HG03460 (cell line): ENCODE results near the gene GALK1.
A peak's percentile ranks its signal among the peaks of the same experiment; 100 is the strongest.
"Not testable (repeated sequence)": the region's sequence is repeated elsewhere in the genome, so short reads cannot be mapped to it uniquely, and the experiment has no call there.

ENCODE experiments used
- ATAC-seq: cut with Tn5 transposase; IDR thresholded peaks from one replicate; pipeline ENCODE4 v1.9.1; 2021; ENCODE audit not compliant: unreplicated experiment

The GALK1 gene

DNA sequence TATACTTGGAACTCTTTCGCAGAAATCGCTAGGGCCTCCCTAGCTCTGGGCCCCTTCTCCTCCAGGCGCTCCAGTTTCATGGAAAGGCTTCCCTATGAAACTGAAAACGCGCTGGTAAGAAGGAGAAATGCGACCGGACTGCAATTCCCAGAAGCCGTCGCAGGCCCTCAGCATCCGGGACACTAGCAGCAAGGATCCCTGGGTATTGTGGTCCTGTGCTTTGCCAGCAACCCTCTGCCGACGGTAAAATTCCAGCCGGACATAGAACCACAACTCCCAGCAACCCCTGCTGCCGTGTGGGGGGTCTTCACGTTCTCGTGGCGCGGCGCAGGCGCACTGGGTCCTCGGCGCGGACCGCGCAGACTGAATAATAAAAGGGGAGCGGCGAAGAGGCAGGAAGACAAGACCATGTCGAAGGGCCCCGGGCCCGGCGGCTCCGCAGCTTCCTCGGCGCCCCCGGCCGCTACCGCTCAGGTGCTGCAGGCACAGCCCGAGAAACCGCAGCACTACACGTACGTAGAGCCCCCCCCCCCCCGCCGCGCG lies 19.6 kb upstream of the GALK1 start, which contains the start of gene UNK:
UNK (plus strand) TSS at position 334 of the 543 bp plus-strand sequence; CDS start at position 409, 75 bp downstream.
- ATAC-seq = peak; percentile 64

DNA sequence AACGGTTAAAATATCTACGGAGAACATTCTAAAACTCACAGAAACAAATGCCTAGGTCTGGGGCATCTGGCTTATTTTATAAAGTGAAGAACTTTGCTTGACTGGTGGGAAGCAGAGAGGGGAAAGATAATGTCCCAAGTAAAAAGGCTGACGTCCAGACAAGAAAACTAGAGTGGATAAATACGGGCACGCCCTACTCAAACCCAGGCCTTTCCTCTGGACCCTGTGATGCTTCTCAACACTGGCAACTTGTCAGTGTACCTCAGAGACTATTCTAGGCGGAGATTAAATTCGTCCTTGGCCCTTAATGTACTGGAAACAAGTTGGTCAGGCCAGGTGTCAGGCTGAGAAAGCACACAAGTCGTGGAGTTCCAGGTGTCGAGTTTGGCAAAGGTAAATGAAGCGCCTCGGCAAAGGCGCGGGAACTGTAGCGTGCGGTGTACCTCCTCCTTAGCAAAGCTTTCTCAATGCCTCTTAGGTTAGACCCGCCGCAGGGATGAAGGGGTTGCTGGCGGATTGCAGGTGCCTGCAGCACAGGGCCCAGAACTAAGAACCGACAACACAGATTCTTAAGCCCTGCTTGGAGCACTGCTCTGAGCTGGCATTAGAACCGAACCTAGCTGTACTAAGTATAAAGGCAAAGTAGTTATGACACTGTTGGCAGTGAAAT lies 18.9 kb upstream of the GALK1 start:
- no peak for ATAC-seq

DNA sequence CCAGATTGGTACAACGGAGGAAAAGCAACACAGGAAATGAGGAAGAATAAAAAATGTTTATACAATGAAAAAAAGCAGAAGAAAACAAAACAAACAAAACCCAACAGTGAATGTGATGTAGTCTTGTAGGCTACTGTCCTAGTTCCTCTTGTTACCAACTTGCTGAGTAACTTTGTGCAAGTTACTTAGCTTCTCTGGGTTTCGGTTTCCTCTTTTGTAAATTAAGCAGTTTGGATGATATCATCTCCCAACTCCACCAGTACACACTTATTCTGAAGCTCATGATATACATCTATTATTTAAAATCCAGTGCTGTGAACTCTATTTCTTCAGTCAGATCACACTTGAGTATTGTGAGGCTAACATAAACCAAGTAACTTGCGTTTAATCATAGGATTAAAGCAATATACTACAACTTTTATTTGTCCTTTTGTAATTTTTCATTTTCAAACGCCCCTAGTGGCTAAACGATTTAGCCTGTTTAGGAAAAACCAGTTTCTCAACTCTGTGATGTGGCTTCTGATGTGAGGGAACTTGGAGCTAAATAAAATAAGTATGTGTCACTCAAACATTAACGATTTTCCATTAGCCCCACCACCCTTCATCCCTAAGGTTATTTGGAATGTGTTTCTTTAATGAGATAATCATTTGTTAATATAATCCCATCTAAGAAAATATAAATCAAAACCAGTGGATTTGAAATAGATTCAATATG lies 18.2 kb upstream of the GALK1 start:
- no peak for ATAC-seq

DNA sequence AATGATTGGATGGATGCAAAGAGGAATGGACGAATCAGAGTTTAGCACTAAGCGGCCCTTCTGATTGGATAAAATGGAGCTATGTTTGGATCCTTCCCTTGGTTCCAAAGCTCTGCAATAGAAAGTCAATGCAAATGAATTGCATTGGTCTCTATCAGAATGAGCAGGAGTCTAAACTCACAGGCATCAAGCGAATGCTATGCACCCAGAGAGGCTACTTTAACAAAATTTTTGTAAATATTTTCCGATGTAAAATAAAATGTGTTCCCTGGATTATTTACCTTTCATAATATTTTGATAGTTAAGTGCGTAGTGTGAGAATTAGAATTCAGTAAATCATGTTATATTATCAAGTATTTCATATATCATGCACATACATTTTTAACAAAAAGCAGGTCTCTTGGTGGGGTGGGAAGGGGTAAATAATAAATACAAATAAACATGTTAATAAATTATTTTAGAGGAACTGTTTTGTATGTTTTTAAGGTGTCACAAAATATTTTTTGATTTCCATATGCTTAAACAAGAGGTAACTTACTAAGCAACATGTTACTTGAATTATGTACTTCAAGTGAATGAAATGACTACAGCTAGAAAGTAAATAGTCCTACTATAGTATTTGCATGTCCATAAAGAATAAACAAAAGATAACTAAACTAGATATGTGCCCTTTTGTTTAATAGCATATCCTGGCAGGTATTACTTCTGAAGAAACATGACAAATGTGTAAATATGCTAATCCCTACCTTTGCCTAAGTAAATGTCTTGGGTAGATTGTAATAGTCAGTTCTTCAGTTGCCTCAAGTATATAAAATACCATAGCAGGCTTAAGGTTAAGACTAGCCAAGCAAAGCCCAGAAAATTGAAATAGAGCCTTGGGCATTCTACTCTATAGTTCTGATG lies 15.2 kb upstream of the GALK1 start:
- ATAC-seq = no peak

DNA sequence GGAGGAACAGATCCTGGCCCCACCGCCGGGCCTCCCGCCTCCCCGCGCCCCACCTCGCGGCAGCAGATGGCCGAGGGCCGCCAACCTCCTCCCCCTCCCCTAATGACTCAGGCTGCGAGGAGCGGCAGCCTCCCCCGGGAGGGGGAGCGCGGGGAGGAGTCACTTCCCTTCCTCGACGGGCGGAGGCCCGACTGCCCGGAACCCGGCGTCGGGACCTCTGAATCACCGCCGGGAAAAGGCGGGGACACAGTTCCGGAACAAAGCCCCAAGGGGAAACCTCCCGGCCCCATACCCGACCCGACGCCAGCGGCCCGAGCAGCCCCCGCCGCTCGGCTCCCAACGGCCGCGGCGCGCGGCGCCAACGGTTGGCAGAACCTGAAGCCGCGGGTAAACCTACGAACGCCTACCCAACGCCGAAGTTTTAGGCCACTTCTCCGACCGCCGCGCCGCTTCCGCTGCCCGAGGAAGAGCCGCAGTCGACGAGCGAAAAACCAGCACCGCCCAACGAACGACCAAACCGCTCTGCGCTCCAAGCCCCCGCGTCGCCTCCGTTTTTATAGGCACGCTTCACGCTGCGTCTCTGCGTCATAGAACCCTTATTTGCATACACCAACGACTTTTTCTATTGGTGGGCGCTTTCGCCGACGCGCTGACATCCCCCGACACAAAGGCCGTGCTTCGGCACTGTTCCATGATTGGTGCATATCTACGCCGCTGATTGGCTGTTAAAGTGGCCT lies 14.4 kb upstream of the GALK1 start:
- ATAC-seq = peak; percentile 52

DNA sequence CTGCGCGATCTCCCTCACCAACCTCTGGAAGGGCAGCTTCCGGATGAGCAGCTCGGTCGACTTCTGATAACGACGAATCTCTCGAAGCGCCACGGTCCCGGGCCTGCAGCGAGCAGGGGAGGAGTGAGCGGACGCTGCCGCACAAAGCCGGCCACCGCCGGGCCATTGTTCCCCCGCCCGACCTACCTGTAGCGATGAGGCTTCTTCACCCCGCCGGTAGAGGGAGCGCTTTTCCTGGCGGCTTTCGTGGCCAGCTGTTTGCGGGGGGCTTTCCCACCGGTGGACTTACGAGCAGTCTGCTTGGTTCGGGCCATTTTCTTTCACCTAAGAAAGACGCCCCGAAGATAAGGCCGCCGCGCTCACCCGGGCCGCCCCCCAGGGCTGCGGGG lies 13.9 kb upstream of the GALK1 start:
- peak; percentile 14 for ATAC-seq

DNA sequence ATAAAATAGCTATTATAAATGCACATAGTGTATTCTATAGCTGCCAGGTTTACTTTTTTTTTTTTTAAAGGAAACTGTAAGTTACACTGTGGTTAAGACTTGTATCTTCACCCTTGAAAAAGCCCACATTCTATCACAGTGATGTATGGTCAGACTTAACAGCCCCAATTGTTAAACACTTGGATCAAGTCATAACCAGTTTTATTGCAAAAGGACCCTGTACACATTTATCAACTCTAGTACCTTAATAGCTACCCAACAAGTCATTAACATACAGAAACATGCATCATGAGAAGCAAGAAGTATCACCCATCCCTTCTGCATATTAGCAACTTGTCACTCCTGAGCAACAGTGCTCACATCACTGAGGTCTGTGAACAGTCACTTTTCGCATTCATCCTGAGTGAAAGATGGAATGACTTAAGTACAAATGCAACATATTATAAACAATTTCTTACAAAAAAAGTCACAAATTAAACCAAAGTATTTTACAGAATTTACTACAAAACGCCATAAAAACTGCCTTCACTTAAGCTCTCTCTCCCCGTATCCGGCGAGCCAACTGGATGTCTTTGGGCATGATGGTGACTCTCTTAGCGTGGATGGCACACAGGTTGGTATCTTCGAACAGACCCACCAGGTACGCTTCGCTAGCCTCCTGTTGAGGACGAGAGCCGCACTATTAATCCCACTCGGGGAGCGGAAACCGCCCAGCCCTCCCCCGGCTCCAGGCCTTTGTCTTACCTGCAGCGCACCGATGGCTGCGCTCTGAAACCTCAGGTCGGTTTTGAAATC lies 13.3 kb upstream of the GALK1 start:
- ATAC-seq = not testable (repeated sequence)

DNA sequence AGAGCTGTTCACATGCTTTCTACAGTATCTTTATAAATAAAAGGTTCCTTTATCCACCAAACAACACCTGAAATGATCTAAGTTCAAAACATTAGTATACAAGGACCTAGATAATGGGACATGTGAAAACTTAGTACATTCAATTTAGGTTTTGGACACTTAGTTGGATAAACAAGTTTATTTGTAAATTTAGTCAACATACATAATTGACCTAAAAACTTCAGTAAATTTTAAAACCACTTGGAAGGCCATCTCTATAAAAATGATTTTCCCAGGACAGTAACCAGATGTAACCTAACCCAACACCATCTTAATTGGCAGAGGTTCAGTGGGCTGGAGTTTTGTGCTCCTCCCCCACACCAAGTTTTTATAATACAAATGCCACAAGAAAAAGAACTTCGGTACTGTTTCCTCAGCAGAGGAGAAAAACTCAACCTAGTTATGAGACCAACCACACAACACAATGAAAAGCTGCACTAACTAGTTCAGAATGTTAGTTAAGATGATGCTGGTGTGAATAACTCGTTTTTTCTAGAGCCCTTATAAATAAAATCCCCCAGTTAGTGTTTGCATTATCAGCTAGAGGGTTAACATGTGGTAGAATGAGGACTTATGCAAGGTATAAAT lies 12.4 kb upstream of the GALK1 start:
- ATAC-seq = no peak

DNA sequence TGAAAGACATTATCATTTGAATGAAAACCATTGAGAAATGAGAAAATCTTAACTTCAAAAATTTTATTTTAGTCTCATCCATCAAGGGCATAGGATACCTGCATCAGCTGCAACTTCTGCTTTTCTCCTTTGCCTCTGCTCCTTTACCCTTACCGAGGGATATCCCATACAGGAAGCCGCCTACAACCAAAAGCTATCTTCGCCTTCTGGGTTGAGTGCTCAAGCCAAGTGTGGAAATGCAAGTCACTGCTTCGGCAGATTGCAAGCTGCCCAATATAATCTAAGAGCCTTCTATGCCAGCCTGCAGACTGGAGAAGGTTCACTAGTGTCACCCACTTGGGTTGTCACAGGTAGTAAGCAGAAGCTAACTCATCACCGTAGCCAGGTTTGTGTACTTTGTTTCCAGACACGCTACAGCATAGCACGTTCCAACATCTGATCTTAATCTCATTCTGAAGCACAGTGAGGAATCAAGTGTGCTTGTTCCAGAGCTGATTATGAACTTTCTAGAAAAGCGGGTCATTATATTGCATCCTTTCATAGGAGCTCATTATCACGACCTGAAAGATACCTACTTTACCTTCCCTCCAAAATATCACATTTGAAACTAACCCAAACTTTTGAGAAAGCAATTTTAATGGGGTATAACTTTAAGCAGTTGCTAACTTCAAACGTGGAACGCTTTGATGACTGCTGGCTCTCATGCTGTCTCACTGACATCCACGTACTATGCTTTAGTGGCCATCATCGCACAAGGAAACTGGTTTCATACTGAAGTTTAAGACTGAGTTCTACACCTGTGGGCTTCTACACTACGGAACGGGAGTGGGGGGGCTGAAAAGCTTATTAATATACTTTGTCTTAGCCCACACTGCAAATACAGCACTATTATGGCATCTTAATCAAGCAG lies 11.6 kb upstream of the GALK1 start:
- no peak for ATAC-seq

DNA sequence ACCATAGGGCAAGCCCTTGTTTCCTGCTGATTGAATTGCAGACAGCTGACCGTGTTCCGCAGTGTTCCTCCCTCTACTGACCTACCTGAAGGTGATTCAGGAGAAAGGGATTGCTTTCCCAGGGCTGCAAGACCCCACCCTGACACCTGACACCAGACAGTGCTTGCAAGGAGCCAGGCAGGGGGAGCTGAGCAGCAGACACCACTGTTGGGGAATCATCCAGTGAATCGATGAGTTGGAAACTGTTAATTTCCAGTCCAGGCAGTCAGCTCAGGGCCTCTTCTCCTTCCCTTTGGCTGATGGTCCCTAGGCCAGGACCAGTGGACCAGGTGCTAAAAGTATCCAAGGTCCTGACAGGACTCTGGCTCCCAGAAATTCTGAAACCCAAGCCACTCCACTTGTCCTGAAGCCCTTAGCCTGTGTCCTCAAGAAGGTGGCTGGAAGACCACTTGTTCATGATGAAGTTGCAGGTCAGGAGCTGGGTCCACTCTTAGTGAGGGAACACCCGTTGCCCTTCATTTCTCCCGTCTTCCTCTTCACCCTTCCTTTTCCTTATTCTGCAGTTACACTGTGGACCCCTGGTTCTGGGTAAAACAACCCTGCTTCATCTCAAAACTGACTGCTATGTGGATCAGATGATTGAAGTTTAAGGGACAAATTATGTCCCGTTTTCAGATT lies 10.1 kb upstream of the GALK1 start:
- no peak for ATAC-seq

DNA sequence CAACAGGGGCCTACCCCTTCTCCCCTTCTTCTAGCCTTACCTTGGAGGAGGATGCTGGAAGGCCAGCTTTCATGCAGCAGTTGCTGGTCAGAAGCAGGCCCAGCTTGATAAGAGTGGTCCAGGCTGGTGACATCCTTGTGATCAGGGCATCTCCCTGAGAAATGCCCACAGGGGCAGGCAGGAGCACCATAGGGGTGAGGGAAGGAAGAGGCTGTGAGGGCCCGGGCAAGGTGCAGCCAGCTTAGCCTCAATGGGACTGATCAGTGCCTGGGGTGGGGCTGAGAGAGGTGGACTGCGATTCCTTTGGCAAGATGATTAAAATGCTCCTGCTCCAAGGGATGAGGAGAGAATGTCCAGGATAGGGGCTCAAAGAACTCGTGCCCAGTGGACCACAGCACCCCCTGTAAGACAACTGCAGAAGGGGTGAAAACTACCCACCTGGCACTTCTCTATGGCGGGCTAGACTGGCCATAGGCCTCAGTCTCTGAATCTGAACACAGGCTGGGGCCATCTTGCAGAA lies 9.5 kb upstream of the GALK1 start:
- no peak for ATAC-seq

DNA sequence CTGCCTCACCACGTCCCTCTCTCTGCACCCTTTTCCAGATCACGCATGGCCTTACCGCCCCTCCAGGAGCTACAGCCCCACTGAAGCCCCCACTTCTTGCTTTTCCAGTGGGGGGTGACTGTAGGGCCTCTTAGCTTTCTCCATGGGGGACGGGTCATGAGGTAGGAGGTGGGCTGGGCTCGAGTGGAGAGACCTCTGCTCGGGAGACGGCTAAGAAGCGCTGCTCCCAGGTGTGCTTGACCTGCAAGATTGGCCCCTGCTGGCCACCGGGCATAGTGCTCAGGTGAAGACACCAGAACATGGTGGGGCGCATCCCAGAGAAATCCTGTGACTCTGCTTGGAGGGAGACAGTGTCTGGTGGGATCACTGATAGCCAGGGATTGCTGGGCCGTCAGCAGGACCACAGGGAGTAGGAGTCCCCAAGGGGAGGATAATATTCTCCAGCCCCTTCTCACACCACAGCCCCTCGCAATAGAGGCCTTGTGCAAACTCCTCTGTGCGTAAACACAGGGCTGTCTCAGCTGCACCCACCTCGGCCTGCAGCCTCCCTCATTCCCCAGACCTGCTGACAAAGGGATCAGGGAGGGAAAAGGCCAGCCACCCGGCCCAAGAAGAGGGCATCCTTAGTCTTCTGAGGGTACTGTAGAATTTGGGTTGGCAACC lies 8.9 kb upstream of the GALK1 start:
- ATAC-seq = no peak

DNA sequence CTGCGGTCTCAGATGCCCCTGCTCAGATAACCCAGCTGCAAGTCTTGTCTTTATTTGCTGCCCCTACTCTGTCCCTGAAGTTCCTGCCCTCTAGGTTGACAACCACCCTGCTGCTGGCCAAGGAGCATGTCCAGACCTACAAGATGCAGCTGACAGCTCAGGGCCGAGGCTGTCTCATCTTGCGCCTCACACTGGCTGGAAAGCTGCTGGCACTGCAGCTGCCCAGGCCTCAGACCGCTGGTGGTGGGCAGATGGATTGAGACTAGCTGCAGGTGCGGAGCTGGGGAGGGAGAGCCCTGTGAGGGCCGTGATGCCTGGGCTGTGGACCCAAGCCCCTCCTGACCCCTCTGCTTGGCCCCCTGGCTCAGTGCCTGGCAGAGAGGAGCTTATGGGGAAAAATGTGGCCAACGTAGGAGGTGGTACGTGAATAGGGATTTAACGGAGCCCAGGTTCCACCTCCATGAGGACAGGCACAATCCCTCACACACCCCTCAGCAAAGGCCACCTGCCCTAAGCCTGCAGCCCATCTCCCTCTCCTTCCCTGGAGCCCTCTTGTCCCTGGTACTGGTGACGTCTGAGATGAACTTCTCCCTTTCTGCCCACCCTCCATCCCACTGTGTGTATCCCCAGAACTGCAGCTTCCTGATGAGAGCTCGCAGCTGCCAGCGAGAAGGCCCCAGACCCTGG lies 8.3 kb upstream of the GALK1 start:
- no peak for ATAC-seq

DNA sequence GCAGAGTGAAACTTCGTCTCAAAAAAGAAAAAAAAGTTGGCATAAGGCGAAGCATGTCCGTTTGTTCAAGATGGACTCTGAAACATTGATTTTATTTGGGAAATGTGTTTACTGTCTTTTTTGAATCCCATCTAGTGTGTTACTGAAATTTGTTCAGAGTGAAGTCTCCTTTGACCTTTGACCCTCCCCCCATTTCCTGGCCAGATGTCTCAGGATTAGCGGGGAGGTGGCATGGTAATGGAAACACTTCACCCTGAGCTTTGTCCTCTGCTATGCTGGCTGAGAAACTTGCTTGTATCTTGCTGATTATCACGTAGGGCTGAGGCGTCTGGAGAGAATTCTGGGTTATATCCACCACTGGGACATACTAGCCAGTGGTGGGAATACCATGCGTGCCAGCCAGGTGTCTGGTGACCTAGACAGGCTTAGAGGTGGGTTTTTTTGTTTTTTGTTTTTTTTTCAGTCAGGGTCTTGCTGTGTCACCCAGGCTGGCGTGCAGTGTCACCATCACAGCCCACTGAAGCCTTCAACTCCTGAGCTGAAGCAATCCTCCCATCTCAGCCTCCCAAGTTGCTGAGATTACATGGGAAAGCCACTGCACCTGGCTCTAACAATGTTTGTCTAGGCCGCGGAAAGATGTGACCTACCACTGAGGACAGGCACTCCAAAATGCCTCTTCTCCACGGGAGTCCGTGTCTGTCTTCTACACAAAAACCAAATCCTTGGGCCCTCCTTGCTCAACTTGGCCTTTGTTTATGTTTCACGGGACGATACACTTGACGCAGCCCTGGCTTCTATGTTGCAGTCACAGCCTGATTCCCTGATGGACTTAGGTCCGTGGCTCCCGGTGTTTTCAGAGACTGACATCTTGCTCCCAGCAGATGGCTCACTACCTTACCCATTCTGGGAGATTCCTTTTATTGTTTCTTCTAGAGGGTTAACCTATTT lies 6.6 kb upstream of the GALK1 start:
- no peak for ATAC-seq

DNA sequence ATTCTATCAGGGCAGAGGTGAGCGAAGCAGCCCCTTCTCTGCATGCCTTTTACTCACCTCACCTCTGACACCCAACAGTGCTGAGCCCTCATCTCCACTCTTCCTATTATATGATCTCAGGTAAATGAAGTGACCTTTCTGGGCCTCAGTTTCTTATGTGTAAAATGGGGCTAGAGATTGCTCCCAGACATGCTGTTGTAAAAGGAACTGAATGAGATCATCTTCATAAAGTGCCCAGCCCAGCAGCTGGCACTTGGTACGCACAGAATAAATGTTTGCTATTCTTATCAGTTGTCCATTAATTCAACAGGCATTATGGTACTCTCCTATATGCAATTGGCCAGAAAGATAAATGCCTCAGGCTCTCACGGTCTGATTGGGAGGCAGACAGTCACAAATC lies 4.5 kb upstream of the GALK1 start:
- ATAC-seq = no peak
